Measurements from ENCODE around the gene BUD23. TPM values are rescaled to one million over a fixed set of nuclear protein-coding genes. Genes with fewer than 3 reads are reported as not detected.
"Not testable (repeated sequence)": the region's sequence is repeated elsewhere in the genome, so short reads cannot be mapped to it uniquely, and the experiment has no call there.

Gene BUD23
- total RNA-seq, 8 experiments from 2014 or later, result 31.6 to 85.7 (median 49.2) TPM

- H3K4me3 ChIP-seq, result no peak overlapping the region
- ATAC-seq (replicated peaks in 6 of 8), result no peak
- WGBS, 10 experiments, result 26 to 78% (median 49%) methylated on average over 1 of the region's 1 CpG; no CpG with 5 or more reads in 4 of the 10 experiments
- H3K4me1 ChIP-seq (replicated peaks in 1 of 2), result peaks cover 0 to 5% of the 10 kb centered on the region in 2 donors
- in situ Hi-C loops (cut with MboI; ENCODE audit: low pct_unique_long_range_greater_than_20kb in 2 of 9, low sequenced_read_pairs in 9 of 9, unreplicated experiment in 9 of 9), result loop anchor here in 1 of 9 experiments (25.0 kb wide), 1 partner anchor 111 kb away; no protein-coding TSS in a partner anchor
- H3K27ac ChIP-seq, result no peak overlapping the region
Observed at GRCh38 chr7:73648593-73649332, 34.6 kb upstream of the BUD23 start.

- H3K27ac ChIP-seq, result no peak overlapping the region
- 0 to 89% (median 14%) methylated on average over 1 to 4 of the region's 9 CpGs; no CpG with 5 or more reads in 5 of the 10 experiments for WGBS, 10 experiments
- H3K4me3 ChIP-seq, result no peak overlapping the region
- peaks cover 0 to 5% of the 10 kb centered on the region in 2 donors for H3K4me1 ChIP-seq (replicated peaks in 1 of 2)
- ATAC-seq (replicated peaks in 6 of 8), result no peak
- in situ Hi-C loops (cut with MboI; ENCODE audit: low pct_unique_long_range_greater_than_20kb in 2 of 9, low sequenced_read_pairs in 9 of 9, unreplicated experiment in 9 of 9), result loop anchor here in 1 of 9 experiments (25.0 kb wide), 1 partner anchor 112 kb away; no protein-coding TSS in a partner anchor
Observed at GRCh38 chr7:73649576-73649975, 33.8 kb upstream of the BUD23 start.

GRCh38 chr7:73650524-73650923 is 32.9 kb upstream of the BUD23 start:
- ATAC-seq (replicated peaks in 6 of 8), result no peak
- no peak overlapping the region for H3K4me3 ChIP-seq
- H3K4me1 ChIP-seq (replicated peaks in 1 of 2), result peaks cover 0 to 5% of the 10 kb centered on the region in 2 donors
- no peak overlapping the region for H3K27ac ChIP-seq
- in situ Hi-C loops (cut with MboI; ENCODE audit: low pct_unique_long_range_greater_than_20kb in 2 of 9, low sequenced_read_pairs in 9 of 9, unreplicated experiment in 9 of 9), result no loop called here
- 39 to 90% (median 57%) methylated on average over 2 to 5 of the region's 5 CpGs; no CpG with 5 or more reads in 4 of the 10 experiments for WGBS, 10 experiments

GRCh38 chr7:73652541-73652949 is 30.9 kb upstream of the BUD23 start:
- Histone ChIP-seq H3K27ac (no peak overlapping the region), H3K4me1 (replicated peaks in 1 of 2) (peaks cover 0 to 4% of the 10 kb centered on the region in 2 donors), H3K4me3 (no peak overlapping the region)
- 81 to 100% (median 97%) methylated on average over 1 to 4 of the region's 11 CpGs; no CpG with 5 or more reads in 5 of the 10 experiments for WGBS, 10 experiments
- in situ Hi-C loops (cut with MboI; ENCODE audit: low pct_unique_long_range_greater_than_20kb in 2 of 9, low sequenced_read_pairs in 9 of 9, unreplicated experiment in 9 of 9), result no loop called here
- no peak for ATAC-seq (replicated peaks in 6 of 8)

- in situ Hi-C loops (cut with MboI; ENCODE audit: low pct_unique_long_range_greater_than_20kb in 2 of 9, low sequenced_read_pairs in 9 of 9, unreplicated experiment in 9 of 9); ATAC-seq (replicated peaks in 6 of 8); H3K4me3 ChIP-seq; H3K27ac ChIP-seq; H3K4me1 ChIP-seq (replicated peaks in 1 of 2): not testable (repeated sequence)
- 40 to 93% (median 71%) methylated on average over 1 to 2 of the region's 4 CpGs; no CpG with 5 or more reads in 6 of the 10 experiments for WGBS, 10 experiments
Observed at GRCh38 chr7:73655309-73655708, 28.1 kb upstream of the BUD23 start.

GRCh38 chr7:73659983-73660382 is 23.4 kb upstream of the BUD23 start:
- Histone ChIP-seq H3K4me3 (no peak overlapping the region), H3K4me1 (replicated peaks in 1 of 2) (no peaks in the 10 kb centered on the region), H3K27ac (no peak overlapping the region)
- no peak for ATAC-seq (replicated peaks in 6 of 8)
- WGBS, 10 experiments, result 27% methylated on average over 2 of the region's 8 CpGs; no CpG with 5 or more reads in 9 of the 10 experiments
- in situ Hi-C loops (cut with MboI; ENCODE audit: low pct_unique_long_range_greater_than_20kb in 2 of 9, low sequenced_read_pairs in 9 of 9, unreplicated experiment in 9 of 9), result no loop called here

GRCh38 chr7:73660594-73660993 is 22.8 kb upstream of the BUD23 start:
- H3K4me3 ChIP-seq; ATAC-seq (replicated peaks in 6 of 8); H3K4me1 ChIP-seq (replicated peaks in 1 of 2); in situ Hi-C loops (cut with MboI; ENCODE audit: low pct_unique_long_range_greater_than_20kb in 2 of 9, low sequenced_read_pairs in 9 of 9, unreplicated experiment in 9 of 9); H3K27ac ChIP-seq: not testable (repeated sequence)
- WGBS, 10 experiments, result 57 to 89% (median 75%) methylated on average over 1 to 4 of the region's 4 CpGs; no CpG with 5 or more reads in 5 of the 10 experiments

- no peak overlapping the region for H3K27ac ChIP-seq
- in situ Hi-C loops (cut with MboI; ENCODE audit: low pct_unique_long_range_greater_than_20kb in 2 of 9, low sequenced_read_pairs in 9 of 9, unreplicated experiment in 9 of 9), result no loop called here
- H3K4me1 ChIP-seq (replicated peaks in 1 of 2), result no peaks in the 10 kb centered on the region
- no peak for ATAC-seq (replicated peaks in 6 of 8)
- H3K4me3 ChIP-seq, result no peak overlapping the region
Observed at GRCh38 chr7:73663033-73663432, 20.4 kb upstream of the BUD23 start.

- in situ Hi-C loops (cut with MboI; ENCODE audit: low pct_unique_long_range_greater_than_20kb in 2 of 9, low sequenced_read_pairs in 9 of 9, unreplicated experiment in 9 of 9), result no loop called here
- peak within 1 kb of the TSS; percentile 49 to 74 for H3K27ac ChIP-seq
- H3K4me1 ChIP-seq (replicated peaks in 1 of 2), result peaks cover 7 to 12% of the 10 kb centered on the region in 2 donors
- peak within 1 kb of the TSS; percentile 68 to 98 (median 97) for H3K4me3 ChIP-seq
- WGBS, 10 experiments, result 0 to 24% (median 0%) methylated on average over 1 to 8 of the region's 79 CpGs; no CpG with 5 or more reads in 7 of the 10 experiments
- peak; percentile 83 to 96 (median 88) for ATAC-seq (replicated peaks in 6 of 8)
Observed at GRCh38 chr7:73667344-73668102, 15.9 kb upstream of the BUD23 start, which contains the start of gene VPS37D. TSS of gene VPS37D (plus strand) at chr7:73667831. CDS start at chr7:73667959, 128 bp downstream.

- Histone ChIP-seq H3K4me3 (peak overlapping the region; percentile 68 to 98 (median 97)), H3K4me1 (replicated peaks in 1 of 2) (peaks cover 7 to 12% of the 10 kb centered on the region in 2 donors), H3K27ac (peak overlapping the region; percentile 49 to 74)
- WGBS, 10 experiments, result no CpG with 5 or more reads among the region's 52 CpGs
- in situ Hi-C loops (cut with MboI; ENCODE audit: low pct_unique_long_range_greater_than_20kb in 2 of 9, low sequenced_read_pairs in 9 of 9, unreplicated experiment in 9 of 9), result no loop called here
- ATAC-seq (replicated peaks in 6 of 8), result peak in 5 of 8 experiments; percentile 26 to 44 (median 39)
Observed at GRCh38 chr7:73668103-73668885, 15.1 kb upstream of the BUD23 start.

GRCh38 chr7:73668886-73669230 is 14.5 kb upstream of the BUD23 start:
- Histone ChIP-seq H3K27ac (peak overlapping the region in 1 of 2 donors; percentile 74), H3K4me1 (replicated peaks in 1 of 2) (peaks cover 7 to 12% of the 10 kb centered on the region in 2 donors), H3K4me3 (peak overlapping the region; percentile 68 to 98 (median 97))
- in situ Hi-C loops (cut with MboI; ENCODE audit: low pct_unique_long_range_greater_than_20kb in 2 of 9, low sequenced_read_pairs in 9 of 9, unreplicated experiment in 9 of 9), result no loop called here
- no peak for ATAC-seq (replicated peaks in 6 of 8)
- WGBS, 10 experiments, result 0 to 60% (median 41%) methylated on average over 1 to 2 of the region's 5 CpGs; no CpG with 5 or more reads in 6 of the 10 experiments

- in situ Hi-C loops (cut with MboI; ENCODE audit: low pct_unique_long_range_greater_than_20kb in 2 of 9, low sequenced_read_pairs in 9 of 9, unreplicated experiment in 9 of 9), result no loop called here
- ATAC-seq (replicated peaks in 6 of 8), result no peak
- Histone ChIP-seq H3K4me3 (peak overlapping the region; percentile 68 to 98 (median 97)), H3K4me1 (replicated peaks in 1 of 2) (peaks cover 7 to 12% of the 10 kb centered on the region in 2 donors), H3K27ac (no peak overlapping the region)
- WGBS, 10 experiments, result 18 to 80% methylated on average over 1 to 3 of the region's 19 CpGs; no CpG with 5 or more reads in 8 of the 10 experiments
Observed at GRCh38 chr7:73669288-73669701, 14.1 kb upstream of the BUD23 start.

All from motor neuron (in vitro differentiated cells).